Measurements from ENCODE around the gene KRTAP12-2. TPM values are rescaled to one million over a fixed set of nuclear protein-coding genes. Genes with fewer than 3 reads are reported as not detected.

KRTAP12-2 gene
- total RNA-seq, 1 experiment from 2014 or later: not detected

DNA sequence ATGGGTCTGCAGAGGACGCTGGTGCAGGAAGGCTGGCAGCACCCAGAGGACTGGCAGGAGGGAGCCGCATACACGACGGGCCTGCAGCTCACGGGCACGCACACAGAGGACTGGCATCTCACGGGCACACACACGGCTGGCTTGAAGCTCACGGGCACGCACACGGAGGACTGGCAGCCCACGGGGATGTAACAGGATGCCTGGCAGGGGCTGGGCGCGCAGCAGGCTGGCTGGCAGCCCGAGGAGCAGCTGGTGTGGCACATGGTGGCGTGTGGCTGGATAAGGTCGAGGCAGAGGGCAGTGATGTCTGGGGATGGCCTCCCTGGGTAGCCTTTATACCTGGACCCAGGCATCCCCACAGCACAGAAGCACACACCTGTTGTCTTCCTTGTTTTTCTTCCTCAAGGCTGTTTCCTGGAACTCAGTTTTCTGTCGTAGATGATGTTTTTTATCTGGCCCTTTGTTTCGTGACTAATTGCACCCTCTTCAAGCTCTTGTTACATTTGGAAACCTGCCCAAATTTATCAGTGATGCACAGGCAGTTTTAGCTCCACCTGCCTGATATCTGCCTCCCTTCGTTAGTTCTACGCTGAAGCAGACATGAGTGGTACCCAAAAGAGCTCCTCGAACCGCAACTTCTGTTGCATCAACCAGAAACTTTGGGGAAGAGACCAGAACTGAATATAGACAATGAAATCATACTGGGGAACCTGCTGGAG is 15.3 kb upstream of the KRTAP12-2 start, which contains the start of gene KRTAP12-1:
Gene KRTAP12-1 (minus strand): TSS at position 303 of the 719 bp plus-strand sequence. CDS start 40 bp downstream, at position 263.
- peaks cover 92% of the 10 kb centered on the region for H3K27me3 Mint-ChIP-seq (ENCODE audit: unreplicated experiment)
- no peak within 1 kb of the TSS for H3K4me3 Mint-ChIP-seq (ENCODE audit: low read depth, unreplicated experiment)
- intact Hi-C loops (cut with micrococcal nuclease; ENCODE audit: unreplicated experiment): no loop called here
- no peaks in the 10 kb centered on the region for H3K4me1 Mint-ChIP-seq (ENCODE audit: low read depth, unreplicated experiment)
- TF ChIP-seq, protein P1, sequence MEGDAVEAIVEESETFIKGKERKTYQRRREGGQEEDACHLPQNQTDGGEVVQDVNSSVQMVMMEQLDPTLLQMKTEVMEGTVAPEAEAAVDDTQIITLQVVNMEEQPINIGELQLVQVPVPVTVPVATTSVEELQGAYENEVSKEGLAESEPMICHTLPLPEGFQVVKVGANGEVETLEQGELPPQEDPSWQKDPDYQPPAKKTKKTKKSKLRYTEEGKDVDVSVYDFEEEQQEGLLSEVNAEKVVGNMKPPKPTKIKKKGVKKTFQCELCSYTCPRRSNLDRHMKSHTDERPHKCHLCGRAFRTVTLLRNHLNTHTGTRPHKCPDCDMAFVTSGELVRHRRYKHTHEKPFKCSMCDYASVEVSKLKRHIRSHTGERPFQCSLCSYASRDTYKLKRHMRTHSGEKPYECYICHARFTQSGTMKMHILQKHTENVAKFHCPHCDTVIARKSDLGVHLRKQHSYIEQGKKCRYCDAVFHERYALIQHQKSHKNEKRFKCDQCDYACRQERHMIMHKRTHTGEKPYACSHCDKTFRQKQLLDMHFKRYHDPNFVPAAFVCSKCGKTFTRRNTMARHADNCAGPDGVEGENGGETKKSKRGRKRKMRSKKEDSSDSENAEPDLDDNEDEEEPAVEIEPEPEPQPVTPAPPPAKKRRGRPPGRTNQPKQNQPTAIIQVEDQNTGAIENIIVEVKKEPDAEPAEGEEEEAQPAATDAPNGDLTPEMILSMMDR (IDR thresholded peaks at IDR 0.05; ENCODE audit: unreplicated experiment): no peak
- no peaks in the 10 kb centered on the region for H3K36me3 Mint-ChIP-seq (ENCODE audit: insufficient read depth, unreplicated experiment)
- CTCF ChIA-PET: no interaction called here
- no peak within 1 kb of the TSS for H3K27ac Mint-ChIP-seq (ENCODE audit: unreplicated experiment)
- DNase-seq: no peak
- BruUV-seq (replicated peaks): no TSS peak
- H3K9me3 Mint-ChIP-seq (ENCODE audit: low read depth, unreplicated experiment): no peaks in the 10 kb centered on the region

DNA sequence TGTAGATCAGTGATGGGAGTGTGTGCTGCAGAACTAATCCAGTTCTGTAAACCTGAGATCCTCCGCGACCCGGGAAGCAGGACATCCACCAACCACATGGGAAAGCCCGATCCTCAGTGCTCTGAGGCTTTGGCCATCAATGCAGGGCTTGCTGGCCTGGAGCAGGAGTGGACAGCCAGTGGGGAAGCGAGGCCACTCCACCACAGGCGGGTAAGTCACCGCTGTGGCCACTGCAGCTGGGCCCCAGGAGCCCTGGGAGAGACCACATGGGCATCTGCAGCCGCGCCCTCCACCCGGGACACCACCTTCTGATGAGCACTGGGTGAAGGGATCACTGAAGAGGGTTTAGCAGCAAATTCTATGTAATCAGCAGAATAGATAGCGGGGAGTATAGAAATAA is 14.4 kb upstream of the KRTAP12-2 start:
- Mint-ChIP-seq H3K4me3 (ENCODE audit: low read depth, unreplicated experiment) (no peak overlapping the region), H3K9me3 (ENCODE audit: low read depth, unreplicated experiment) (no peaks in the 10 kb centered on the region), H3K36me3 (ENCODE audit: insufficient read depth, unreplicated experiment) (peaks cover 5% of the 10 kb centered on the region), H3K27ac (ENCODE audit: unreplicated experiment) (no peak overlapping the region), H3K27me3 (ENCODE audit: unreplicated experiment) (peaks cover 92% of the 10 kb centered on the region), H3K4me1 (ENCODE audit: low read depth, unreplicated experiment) (no peaks in the 10 kb centered on the region)
- BruUV-seq (replicated peaks): no TSS peak
- CTCF ChIA-PET: no interaction called here
- intact Hi-C loops (cut with micrococcal nuclease; ENCODE audit: unreplicated experiment): no loop called here
- DNase-seq: no peak
- TF ChIP-seq, protein P1 (IDR thresholded peaks at IDR 0.05; ENCODE audit: unreplicated experiment): no peak

DNA sequence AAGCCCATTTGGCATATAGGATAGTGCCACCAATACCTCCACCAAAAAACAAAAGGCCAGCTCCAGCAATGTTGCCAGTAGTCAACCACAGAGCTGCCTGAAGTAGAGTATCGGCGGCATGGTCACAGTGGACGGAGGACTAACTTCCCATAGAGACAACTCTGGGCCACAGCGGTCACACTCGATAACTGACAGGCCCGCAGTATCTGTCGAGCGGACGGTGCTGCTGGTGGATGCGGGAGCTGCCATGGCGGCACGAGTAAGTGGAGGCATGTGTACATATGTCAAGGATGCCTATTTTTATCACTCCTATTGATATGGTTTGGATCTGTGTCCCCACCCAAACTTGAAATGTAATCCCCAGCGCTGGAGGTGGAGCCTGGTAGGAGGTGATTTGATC is 11.2 kb upstream of the KRTAP12-2 start:
- H3K27me3 Mint-ChIP-seq (ENCODE audit: unreplicated experiment): peaks cover 91% of the 10 kb centered on the region
- no peak for DNase-seq
- CTCF ChIA-PET: no interaction called here
- intact Hi-C loops (cut with micrococcal nuclease; ENCODE audit: unreplicated experiment): no loop called here
- no peak overlapping the region for H3K27ac Mint-ChIP-seq (ENCODE audit: unreplicated experiment)
- no peaks in the 10 kb centered on the region for H3K9me3 Mint-ChIP-seq (ENCODE audit: low read depth, unreplicated experiment)
- H3K4me1 Mint-ChIP-seq (ENCODE audit: low read depth, unreplicated experiment): no peaks in the 10 kb centered on the region
- no TSS peak for BruUV-seq (replicated peaks)
- H3K36me3 Mint-ChIP-seq (ENCODE audit: insufficient read depth, unreplicated experiment): peaks cover 5% of the 10 kb centered on the region
- H3K4me3 Mint-ChIP-seq (ENCODE audit: low read depth, unreplicated experiment): no peak overlapping the region
- TF ChIP-seq, protein P1 (IDR thresholded peaks at IDR 0.05; ENCODE audit: unreplicated experiment): no peak

DNA sequence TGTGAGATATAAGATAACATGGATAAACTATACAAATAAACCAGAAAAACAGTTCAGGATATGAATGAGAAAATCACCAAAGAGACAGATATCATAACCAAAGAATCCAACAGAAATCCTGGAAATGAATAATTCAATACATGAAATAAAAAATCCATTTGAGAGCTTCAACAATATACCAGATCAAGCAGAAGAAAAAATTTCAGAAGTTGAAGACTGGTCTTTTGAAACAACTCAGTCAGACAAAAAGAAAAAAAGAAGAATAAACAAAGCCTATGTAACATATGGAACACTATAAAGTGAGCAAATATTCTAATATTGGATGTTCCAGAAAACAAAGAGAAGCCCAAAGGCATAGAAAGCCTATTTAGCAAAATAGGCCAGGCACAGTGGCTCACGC is 5.2 kb upstream of the KRTAP12-2 start:
- Mint-ChIP-seq H3K4me1 (ENCODE audit: low read depth, unreplicated experiment) (no peaks in the 10 kb centered on the region), H3K9me3 (ENCODE audit: low read depth, unreplicated experiment) (peaks cover 2% of the 10 kb centered on the region), H3K27me3 (ENCODE audit: unreplicated experiment) (peaks cover 85% of the 10 kb centered on the region), H3K36me3 (ENCODE audit: insufficient read depth, unreplicated experiment) (peaks cover 5% of the 10 kb centered on the region), H3K27ac (ENCODE audit: unreplicated experiment) (no peak overlapping the region), H3K4me3 (ENCODE audit: low read depth, unreplicated experiment) (no peak overlapping the region)
- DNase-seq: no peak
- intact Hi-C loops (cut with micrococcal nuclease; ENCODE audit: unreplicated experiment): no loop called here
- TF ChIP-seq, protein P1 (IDR thresholded peaks at IDR 0.05; ENCODE audit: unreplicated experiment): no peak
- no TSS peak for BruUV-seq (replicated peaks)
- CTCF ChIA-PET: no interaction called here
